ENCODE results near the gene CCNY. TPM values are rescaled to one million over a fixed set of nuclear protein-coding genes. Genes with fewer than 3 reads are reported as not detected.

CCNY gene
- total and polyA plus RNA-seq, 2 experiments from 2014 or later: 51.5 to 55.8 TPM

- H3K79me2 ChIP-seq: no peaks in the 10 kb centered on the region
- no peaks in the 10 kb centered on the region for H3K9me2 ChIP-seq (replicated peaks; ENCODE audit: insufficient read depth)
- no peaks in the 10 kb centered on the region for H3K27me3 ChIP-seq
- H3K27ac ChIP-seq: no peak overlapping the region
- H3K4me2 ChIP-seq: no peak overlapping the region
- no peaks in the 10 kb centered on the region for H3K4me1 ChIP-seq (ENCODE audit: insufficient read depth)
- peak; percentile 71 for DNase-seq (ENCODE audit: low spot score)
- H4K20me1 ChIP-seq (ENCODE audit: insufficient read depth, poor library complexity, severe bottlenecking): no peaks in the 10 kb centered on the region
- WGBS (ENCODE audit: low lambda C conversion rate, missing lambda C conversion rate): 44% methylated on average over 13 of the region's 13 CpGs
- H3K36me3 ChIP-seq (replicated peaks; ENCODE audit: insufficient read depth, low read depth): no peaks in the 10 kb centered on the region
- no peak overlapping the region for H3K4me3 ChIP-seq
- H2AFZ ChIP-seq: no peak overlapping the region
- H3K9me3 ChIP-seq (ENCODE audit: low read depth): no peaks in the 10 kb centered on the region
- TF ChIP-seq EZH2 (IDR thresholded peaks at IDR 0.05; ENCODE audit: borderline replicate concordance) (no peak), CTCF (IDR thresholded peaks at IDR 0.05; ENCODE audit: poor library complexity) (peak; percentile 93), EZH2phosphoT487 (IDR thresholded peaks at IDR 0.05; ENCODE audit: low read depth, severe bottlenecking, unreplicated experiment) (no peak)
Measured at GRCh38 chr10:35563261-35563891, 227.1 kb downstream of the CCNY start.

- Histone ChIP-seq H3K4me3 (no peak overlapping the region), H3K27ac (no peak overlapping the region), H3K27me3 (no peaks in the 10 kb centered on the region), H3K9me3 (ENCODE audit: low read depth) (no peaks in the 10 kb centered on the region), H3K79me2 (no peaks in the 10 kb centered on the region), H2AFZ (no peak overlapping the region), H3K36me3 (replicated peaks; ENCODE audit: insufficient read depth, low read depth) (no peaks in the 10 kb centered on the region), H3K9me2 (replicated peaks; ENCODE audit: insufficient read depth) (no peaks in the 10 kb centered on the region), H4K20me1 (ENCODE audit: insufficient read depth, poor library complexity, severe bottlenecking) (no peaks in the 10 kb centered on the region), H3K4me2 (no peak overlapping the region), H3K4me1 (ENCODE audit: insufficient read depth) (no peaks in the 10 kb centered on the region)
- WGBS (ENCODE audit: low lambda C conversion rate, missing lambda C conversion rate): 86% methylated on average over 6 of the region's 6 CpGs
- TF ChIP-seq EZH2 (IDR thresholded peaks at IDR 0.05; ENCODE audit: borderline replicate concordance): no peak
- TF ChIP-seq EZH2phosphoT487 (IDR thresholded peaks at IDR 0.05; ENCODE audit: low read depth, severe bottlenecking, unreplicated experiment): no peak
- TF ChIP-seq CTCF (IDR thresholded peaks at IDR 0.05; ENCODE audit: poor library complexity): no peak
- DNase-seq (ENCODE audit: low spot score): no peak
Measured at GRCh38 chr10:35564341-35564968, 228.1 kb downstream of the CCNY start.

- Histone ChIP-seq H3K36me3 (replicated peaks; ENCODE audit: insufficient read depth, low read depth) (no peaks in the 10 kb centered on the region), H2AFZ (no peak overlapping the region), H3K27ac (no peak overlapping the region)
Measured at GRCh38 chr10:35565602-35566081, 229.3 kb downstream of the CCNY start.

More at GRCh38 chr10:35565602-35566081, 229.3 kb downstream of the CCNY start:
- no peaks in the 10 kb centered on the region for H3K4me1 ChIP-seq (ENCODE audit: insufficient read depth)
- 88% methylated on average over 8 of the region's 8 CpGs for WGBS (ENCODE audit: low lambda C conversion rate, missing lambda C conversion rate)
- H3K27me3 ChIP-seq: no peaks in the 10 kb centered on the region
- no peaks in the 10 kb centered on the region for H3K9me3 ChIP-seq (ENCODE audit: low read depth)
- H4K20me1 ChIP-seq (ENCODE audit: insufficient read depth, poor library complexity, severe bottlenecking): no peaks in the 10 kb centered on the region
- no peaks in the 10 kb centered on the region for H3K9me2 ChIP-seq (replicated peaks; ENCODE audit: insufficient read depth)
- no peak overlapping the region for H3K4me3 ChIP-seq
- DNase-seq (ENCODE audit: low spot score): no peak
- no peak for TF ChIP-seq EZH2 (IDR thresholded peaks at IDR 0.05; ENCODE audit: borderline replicate concordance)
- no peak for TF ChIP-seq CTCF (IDR thresholded peaks at IDR 0.05; ENCODE audit: poor library complexity)
- no peak for TF ChIP-seq EZH2phosphoT487 (IDR thresholded peaks at IDR 0.05; ENCODE audit: low read depth, severe bottlenecking, unreplicated experiment)
- H3K4me2 ChIP-seq: no peak overlapping the region
- H3K79me2 ChIP-seq: no peaks in the 10 kb centered on the region

All from hepatocyte (in vitro differentiated cells).